ENCODE measurements around the gene ASB13. TPM values are rescaled to one million over a fixed set of nuclear protein-coding genes. Genes with fewer than 3 reads are reported as not detected.
A peak's percentile ranks its signal among the peaks of the same experiment; 100 is the strongest.

The ASB13 gene
- total RNA-seq, 2 donors from 2014 or later = 12.8 to 13.5 TPM

DNA sequence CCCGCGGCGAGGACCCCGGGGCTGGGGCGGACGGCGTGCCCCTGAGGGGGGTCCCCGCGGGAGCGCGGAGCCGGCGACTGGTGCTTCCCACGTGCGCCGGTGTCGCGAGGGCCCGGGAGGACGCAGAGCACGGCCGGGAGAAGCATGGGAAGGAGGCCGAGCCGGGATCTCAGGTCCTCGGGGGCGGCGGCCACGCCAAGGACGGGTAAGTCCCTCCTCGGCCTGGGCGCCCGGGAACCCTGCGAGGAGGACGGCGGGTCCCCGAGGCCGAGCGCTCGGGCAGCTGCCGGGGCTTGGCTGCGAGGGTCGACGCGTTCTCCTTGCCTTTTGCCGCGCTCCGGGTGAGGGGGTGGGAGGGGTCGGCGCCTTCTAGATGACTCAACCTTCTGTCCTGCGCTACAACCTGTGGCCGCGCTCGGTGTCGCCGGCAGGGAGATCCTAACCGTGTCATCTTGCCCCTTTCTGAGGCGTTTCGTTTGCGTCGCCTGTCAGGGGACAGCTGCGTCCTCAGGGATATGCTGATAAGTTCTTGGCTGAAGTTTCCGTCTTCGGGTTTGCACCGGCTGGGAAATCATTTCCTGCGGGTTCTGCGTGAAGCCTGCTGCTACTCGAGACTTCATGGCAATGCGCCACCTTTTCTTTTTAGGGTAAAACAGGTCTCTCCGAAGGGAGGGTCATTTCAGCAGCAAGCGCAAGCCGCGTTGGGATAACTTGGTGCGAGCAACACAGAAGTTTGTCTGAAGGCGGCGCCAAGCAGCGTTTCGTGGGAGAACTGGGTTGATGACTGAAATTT is 18.8 kb upstream of the ASB13 start:
- Histone ChIP-seq H3K4me3 (ENCODE audit: low read length) (peak overlapping the region; percentile 95), H3K9ac (ENCODE audit: extremely low read depth, low read length, poor library complexity, severe bottlenecking) (peak overlapping the region; percentile 69), H3K36me3 (ENCODE audit: control insufficient read depth, insufficient read depth, low read length) (no peaks in the 10 kb centered on the region), H3K27ac (ENCODE audit: low read depth, low read length) (peak overlapping the region; percentile 14), H3K27me3 (ENCODE audit: control insufficient read depth, insufficient read depth, low read length, poor library complexity, severe bottlenecking) (peaks cover 33% of the 10 kb centered on the region), H3K4me1 (ENCODE audit: control insufficient read depth, insufficient read depth, low read length) (no peaks in the 10 kb centered on the region), H3K9me3 (ENCODE audit: control insufficient read depth, low read length) (no peaks in the 10 kb centered on the region)
- peak; percentile 92 for DNase-seq
- peaks cover 32% of the 10 kb centered on the region for H3K27me3 Mint-ChIP-seq (ENCODE audit: insufficient read depth)
- peak overlapping the region; percentile 83 for H3K4me3 Mint-ChIP-seq
- TF ChIP-seq, protein P1, sequence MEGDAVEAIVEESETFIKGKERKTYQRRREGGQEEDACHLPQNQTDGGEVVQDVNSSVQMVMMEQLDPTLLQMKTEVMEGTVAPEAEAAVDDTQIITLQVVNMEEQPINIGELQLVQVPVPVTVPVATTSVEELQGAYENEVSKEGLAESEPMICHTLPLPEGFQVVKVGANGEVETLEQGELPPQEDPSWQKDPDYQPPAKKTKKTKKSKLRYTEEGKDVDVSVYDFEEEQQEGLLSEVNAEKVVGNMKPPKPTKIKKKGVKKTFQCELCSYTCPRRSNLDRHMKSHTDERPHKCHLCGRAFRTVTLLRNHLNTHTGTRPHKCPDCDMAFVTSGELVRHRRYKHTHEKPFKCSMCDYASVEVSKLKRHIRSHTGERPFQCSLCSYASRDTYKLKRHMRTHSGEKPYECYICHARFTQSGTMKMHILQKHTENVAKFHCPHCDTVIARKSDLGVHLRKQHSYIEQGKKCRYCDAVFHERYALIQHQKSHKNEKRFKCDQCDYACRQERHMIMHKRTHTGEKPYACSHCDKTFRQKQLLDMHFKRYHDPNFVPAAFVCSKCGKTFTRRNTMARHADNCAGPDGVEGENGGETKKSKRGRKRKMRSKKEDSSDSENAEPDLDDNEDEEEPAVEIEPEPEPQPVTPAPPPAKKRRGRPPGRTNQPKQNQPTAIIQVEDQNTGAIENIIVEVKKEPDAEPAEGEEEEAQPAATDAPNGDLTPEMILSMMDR (conservative IDR thresholded peaks at IDR 0.05) = peak; percentile 70
- peaks cover 4% of the 10 kb centered on the region for H3K9me3 Mint-ChIP-seq
- peak overlapping the region; percentile 95 for H3K27ac Mint-ChIP-seq
- WGBS, 2 experiments (ENCODE audit: insufficient coverage in 1 of 2, insufficient read length in 1 of 2) = 0 to 1% methylated on average over 13 to 77 of the region's 77 CpGs
- peaks cover 3% of the 10 kb centered on the region for H3K36me3 Mint-ChIP-seq (ENCODE audit: low read depth)
- peaks cover 15% of the 10 kb centered on the region for H3K4me1 Mint-ChIP-seq

- H3K4me1 Mint-ChIP-seq = peaks cover 15% of the 10 kb centered on the region
- no peaks in the 10 kb centered on the region for H3K9me3 ChIP-seq (ENCODE audit: control insufficient read depth, low read length)
- peak within 1 kb of the TSS; percentile 14 for H3K27ac ChIP-seq (ENCODE audit: low read depth, low read length)
- peaks cover 38% of the 10 kb centered on the region for H3K27me3 Mint-ChIP-seq (ENCODE audit: insufficient read depth)
- H3K4me3 Mint-ChIP-seq = peak within 1 kb of the TSS; percentile 83
- peak within 1 kb of the TSS; percentile 95 for H3K4me3 ChIP-seq (ENCODE audit: low read length)
- no peaks in the 10 kb centered on the region for H3K36me3 ChIP-seq (ENCODE audit: control insufficient read depth, insufficient read depth, low read length)
- H3K9me3 Mint-ChIP-seq = peaks cover 4% of the 10 kb centered on the region
- H3K36me3 Mint-ChIP-seq (ENCODE audit: low read depth) = peaks cover 3% of the 10 kb centered on the region
- 4 to 8% methylated on average over 21 to 54 of the region's 54 CpGs for WGBS, 2 experiments (ENCODE audit: insufficient coverage in 1 of 2, insufficient read length in 1 of 2)
- DNase-seq = peak; percentile 99
- no peaks in the 10 kb centered on the region for H3K4me1 ChIP-seq (ENCODE audit: control insufficient read depth, insufficient read depth, low read length)
- peak within 1 kb of the TSS; percentile 69 for H3K9ac ChIP-seq (ENCODE audit: extremely low read depth, low read length, poor library complexity, severe bottlenecking)
- TF ChIP-seq, protein P1 (conservative IDR thresholded peaks at IDR 0.05) = no peak
- H3K27ac Mint-ChIP-seq = peak within 1 kb of the TSS; percentile 95
- peaks cover 40% of the 10 kb centered on the region for H3K27me3 ChIP-seq (ENCODE audit: control insufficient read depth, insufficient read depth, low read length, poor library complexity, severe bottlenecking)
Observed at GRCh38 chr10:5684318-5684970, 18.0 kb upstream of the ASB13 start, which contains the start of gene TASOR2. TASOR2 (plus strand) TSS chr10:5684838; CDS start chr10:5720643, 35,805 bp downstream.

GRCh38 chr10:5683065-5683464 is 16.7 kb upstream of the ASB13 start:
- Mint-ChIP-seq H3K27me3 (ENCODE audit: insufficient read depth) (peaks cover 51% of the 10 kb centered on the region), H3K4me1 (peaks cover 15% of the 10 kb centered on the region), H3K9me3 (peaks cover 4% of the 10 kb centered on the region), H3K36me3 (ENCODE audit: low read depth) (no peaks in the 10 kb centered on the region), H3K4me3 (no peak overlapping the region), H3K27ac (no peak overlapping the region)
- H3K27me3 ChIP-seq (ENCODE audit: control insufficient read depth, insufficient read depth, low read length, poor library complexity, severe bottlenecking) = peaks cover 54% of the 10 kb centered on the region
- H3K9me3 ChIP-seq (ENCODE audit: control insufficient read depth, low read length) = no peaks in the 10 kb centered on the region
- H3K4me1 ChIP-seq (ENCODE audit: control insufficient read depth, insufficient read depth, low read length) = no peaks in the 10 kb centered on the region
- H3K36me3 ChIP-seq (ENCODE audit: control insufficient read depth, insufficient read depth, low read length) = no peaks in the 10 kb centered on the region
- H3K27ac ChIP-seq (ENCODE audit: low read depth, low read length) = no peak overlapping the region
- H3K9ac ChIP-seq (ENCODE audit: extremely low read depth, low read length, poor library complexity, severe bottlenecking) = no peak overlapping the region
- TF ChIP-seq, protein P1 (conservative IDR thresholded peaks at IDR 0.05) = no peak
- H3K4me3 ChIP-seq (ENCODE audit: low read length) = no peak overlapping the region
- 82 to 90% methylated on average over 2 to 3 of the region's 3 CpGs for WGBS, 2 experiments (ENCODE audit: insufficient coverage in 1 of 2, insufficient read length in 1 of 2)
- no peak for DNase-seq

Data from endodermal cell (in vitro differentiated cells).